Panc1 (cell line): ENCODE measurements around the gene SLC6A17. TPM values are rescaled to one million over a fixed set of nuclear protein-coding genes. Genes with fewer than 3 reads are reported as not detected.

Experiments
- ATAC-seq: fragments of 200-7000 bp; cut with Tn5 transposase; 2 replicates; pipeline ENCODE4 v1.9.1; 2020; ENCODE audit warnings: mild to moderate bottlenecking, moderate library complexity
- BruUV-seq: library from RNA; stranded (reverse); fragments of 400-500 nt; replicated peaks from 2 replicates; lab custom pipeline; 2021; lab: Mats Ljungman, UMichigan
- CTCF ChIA-PET: fragments of 300-600 bp; sonication (Branson Sonifier 250); formaldehyde crosslinking; loops from one replicate; lab custom pipeline; 2022; ENCODE audit warnings: antibody characterized with exemption; lab: Charles Lee
- POLR2A ChIA-PET: fragments of 300-600 bp; sonication (Branson Sonifier 250); formaldehyde crosslinking; loops from one replicate; lab custom pipeline; 2022; ENCODE audit warnings: antibody characterized with exemption; lab: Charles Lee
- DNase-seq: peaks from one replicate; pipeline ENCODE4 v3.0.0-alpha.2; 2010; ENCODE audit warnings: low read depth, low spot score
- H3K27ac ChIP-seq: 2 replicates; pipeline ENCODE4 v1.5.1; 2011; ENCODE audit warnings: mild to moderate bottlenecking, low read length, inconsistent platforms
- H3K27me3 ChIP-seq: fragments of 200-500 bp; sonication (Bioruptor generic); 2 replicates; pipeline ENCODE4 v1.6.0; 2014; ENCODE audit warnings: low read length, inconsistent platforms; ENCODE audit not compliant: control insufficient read depth, insufficient read depth
- H3K36me3 ChIP-seq: fragments of 200-500 bp; sonication (Bioruptor generic); 2 replicates; pipeline ENCODE4 v1.5.1; 2014; ENCODE audit warnings: inconsistent platforms, mild to moderate bottlenecking, low read length, moderate library complexity; ENCODE audit not compliant: control insufficient read depth, insufficient read depth
- H3K4me1 ChIP-seq: 2 replicates; pipeline ENCODE4 v1.5.1; 2011; ENCODE audit warnings: inconsistent platforms, mild to moderate bottlenecking, low read length, moderate library complexity; ENCODE audit not compliant: control insufficient read depth, insufficient read depth
- H3K4me3 ChIP-seq, 2 experiments: 2 replicates each; pipeline ENCODE4 v1.5.1; 2011 to 2012; ENCODE audit warnings: low read depth in 2 of 2, low read length in 2 of 2, mild to moderate bottlenecking in 2 of 2, inconsistent platforms in 1 of 2, moderate library complexity in 1 of 2
- H3K9me3 ChIP-seq: fragments of 200-500 bp; sonication (Bioruptor generic); 2 replicates; pipeline ENCODE4 v1.5.1; 2014; ENCODE audit warnings: low read depth, mild to moderate bottlenecking, inconsistent platforms, low read length, moderate library complexity; ENCODE audit not compliant: control insufficient read depth, insufficient read depth
- CTCF ChIP-seq: fragments of 450-650 bp; IDR thresholded peaks from 2 replicates; pipeline ENCODE4 v1.5.1; 2017; ENCODE audit warnings: mild to moderate bottlenecking
- POLR2AphosphoS5 ChIP-seq: IDR thresholded peaks from 2 replicates; pipeline ENCODE4 v1.6.1; 2012; ENCODE audit warnings: mild to moderate bottlenecking, low read depth, low read length, moderate library complexity
- REST ChIP-seq, 2 experiments: IDR thresholded peaks; 2 replicates each; pipeline ENCODE4 v1.6.1; 2011 to 2012; ENCODE audit warnings: low read depth in 2 of 2, control low read depth in 1 of 2, low read length in 1 of 2, mild to moderate bottlenecking in 1 of 2, moderate library complexity in 1 of 2; ENCODE audit not compliant: insufficient read depth in 1 of 2
- SIN3A ChIP-seq: IDR thresholded peaks from 2 replicates; pipeline ENCODE4 v1.6.1; 2012; ENCODE audit warnings: low read depth, mild to moderate bottlenecking, low read length, moderate library complexity, borderline replicate concordance; ENCODE audit not compliant: insufficient read depth
- TCF7L2 ChIP-seq: IDR thresholded peaks from 2 replicates; pipeline ENCODE4 v1.6.1; 2011; ENCODE audit warnings: mild to moderate bottlenecking, low read depth, low read length, inconsistent platforms
- in situ Hi-C: cut with HindIII; loops from 2 replicates; pipeline ENCODE4 v1.10.0; 2016; ENCODE audit warnings: low sequenced_read_pairs, low pct_unique_long_range_greater_than_20kb
- intact Hi-C: fragments of 100-400 bp; cut with micrococcal nuclease; formaldehyde crosslinking; loops from one replicate; pipeline ENCODE4 v1.10.0; 2022; ENCODE audit not compliant: unreplicated experiment
- total RNA-seq: library from RNA; stranded (reverse); gene quantifications from one replicate; pipeline ENCODE4 v1.2.1, GENCODE V29; 2021; ENCODE audit not compliant: unreplicated experiment

Gene SLC6A17
- total RNA-seq, 1 experiment from 2014 or later, result 5.7 TPM

- no peak overlapping the region for H3K27ac ChIP-seq
- no TSS peak for BruUV-seq
- DNase-seq (no peak), ATAC-seq (no peak)
- no peak overlapping the region for H3K4me3 ChIP-seq
- no peaks in the 10 kb centered on the region for H3K36me3 ChIP-seq
- TF ChIP-seq CTCF (no peak), POLR2AphosphoS5 (no peak), TCF7L2 (no peak), SIN3A (no peak), REST (IDR thresholded peaks at IDR 0.05; ENCODE audit: insufficient read depth in 1 of 2, low read depth in 2 of 2, low read length in 1 of 2) (no peak)
- in situ Hi-C loops (no loop called here), intact Hi-C loops (no loop called here)
- no peaks in the 10 kb centered on the region for H3K4me1 ChIP-seq
- peaks cover 5% of the 10 kb centered on the region; the same call in 1 of the 2 replicates for H3K27me3 ChIP-seq
- H3K9me3 ChIP-seq, result no peaks in the 10 kb centered on the region
- POLR2A ChIA-PET, result no interaction called here
- CTCF ChIA-PET, result no interaction called here
Observed at GRCh38 chr1:110138956-110139355, 11.3 kb upstream of the SLC6A17 start.

GRCh38 chr1:110144366-110144765 is 5.9 kb upstream of the SLC6A17 start:
- CTCF ChIA-PET, result no interaction called here
- BruUV-seq, result no TSS peak

More at GRCh38 chr1:110144366-110144765, 5.9 kb upstream of the SLC6A17 start:
- TF ChIP-seq CTCF, result no peak
- no peak for TF ChIP-seq POLR2AphosphoS5
- Histone ChIP-seq H3K36me3 (no peaks in the 10 kb centered on the region), H3K27ac (no peak overlapping the region), H3K9me3 (no peaks in the 10 kb centered on the region), H3K4me3 (no peak overlapping the region), H3K27me3 (peaks cover 15% of the 10 kb centered on the region), H3K4me1 (no peaks in the 10 kb centered on the region)
- DNase-seq, result no peak
- in situ Hi-C loops, result no loop called here
- ATAC-seq, result no peak
- POLR2A ChIA-PET, result interaction anchor here (0.6 kb wide), 1 partner anchor 128 kb away, joined by 3 read pairs; no protein-coding TSS in a partner anchor
- intact Hi-C loops, result no loop called here
